ENCODE measurements around the gene PDGFC.
A peak's percentile ranks its signal among the peaks of the same experiment; 100 is the strongest.

Gene PDGFC

DNA sequence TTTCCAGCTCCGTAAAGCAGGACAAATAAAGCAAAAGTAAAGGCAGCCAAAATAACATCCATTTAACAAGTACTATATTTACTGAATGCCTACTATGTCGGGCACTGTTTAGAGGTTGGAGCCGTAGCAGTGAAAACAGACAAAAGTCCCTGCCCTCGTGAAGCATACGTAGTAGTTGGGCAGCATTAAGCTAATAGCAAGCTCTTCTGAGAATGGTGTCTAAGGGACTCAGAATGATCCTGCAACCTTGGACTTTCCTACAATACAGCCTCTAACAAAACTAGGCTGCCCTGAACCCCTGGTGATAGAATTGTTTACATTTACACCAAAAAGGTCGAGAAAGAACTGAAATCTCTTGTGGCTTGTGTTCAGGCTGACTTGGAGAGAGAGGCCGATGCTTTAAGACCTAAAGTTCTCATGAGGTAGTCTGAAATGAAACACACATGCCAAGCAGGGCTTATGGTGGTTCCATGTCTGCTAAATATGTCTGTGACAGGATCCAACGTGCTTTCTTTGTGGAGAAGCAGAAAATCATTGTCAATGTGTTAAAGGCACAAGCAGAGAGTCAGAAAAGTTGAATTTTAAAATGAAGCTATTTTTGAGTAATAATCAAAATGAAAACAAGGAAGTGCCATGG is 898 bp upstream of the PDGFC start:
- DNase-seq (ENCODE audit: low read depth): no peak

DNA sequence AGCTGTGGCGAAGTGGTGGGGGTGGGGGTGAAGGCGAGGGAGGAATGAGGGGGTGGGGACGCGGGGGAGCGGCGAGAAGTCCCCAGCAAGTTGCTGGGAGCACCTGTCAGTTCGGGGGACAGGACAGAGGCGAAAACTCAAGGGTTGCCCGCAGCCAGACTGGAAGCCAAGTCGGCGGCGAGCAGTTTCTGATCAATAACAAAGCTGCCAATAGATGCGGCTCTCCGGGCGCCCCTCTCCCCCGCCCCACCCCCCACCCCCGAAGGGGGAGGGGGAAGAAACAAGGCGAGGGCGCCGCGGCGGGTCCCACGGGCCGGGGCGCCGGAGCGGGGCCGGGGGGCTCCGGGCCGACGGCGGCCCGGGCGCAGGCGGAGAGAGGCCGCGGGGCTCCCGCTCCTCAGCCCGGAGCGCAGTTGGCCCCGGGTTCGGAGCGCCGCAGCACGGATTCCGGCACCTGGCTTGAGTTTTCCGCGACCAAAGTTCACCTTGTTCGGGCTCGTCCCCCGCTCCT is 379 bp downstream of the PDGFC start:
- DNase-seq (ENCODE audit: low read depth): no peak

DNA sequence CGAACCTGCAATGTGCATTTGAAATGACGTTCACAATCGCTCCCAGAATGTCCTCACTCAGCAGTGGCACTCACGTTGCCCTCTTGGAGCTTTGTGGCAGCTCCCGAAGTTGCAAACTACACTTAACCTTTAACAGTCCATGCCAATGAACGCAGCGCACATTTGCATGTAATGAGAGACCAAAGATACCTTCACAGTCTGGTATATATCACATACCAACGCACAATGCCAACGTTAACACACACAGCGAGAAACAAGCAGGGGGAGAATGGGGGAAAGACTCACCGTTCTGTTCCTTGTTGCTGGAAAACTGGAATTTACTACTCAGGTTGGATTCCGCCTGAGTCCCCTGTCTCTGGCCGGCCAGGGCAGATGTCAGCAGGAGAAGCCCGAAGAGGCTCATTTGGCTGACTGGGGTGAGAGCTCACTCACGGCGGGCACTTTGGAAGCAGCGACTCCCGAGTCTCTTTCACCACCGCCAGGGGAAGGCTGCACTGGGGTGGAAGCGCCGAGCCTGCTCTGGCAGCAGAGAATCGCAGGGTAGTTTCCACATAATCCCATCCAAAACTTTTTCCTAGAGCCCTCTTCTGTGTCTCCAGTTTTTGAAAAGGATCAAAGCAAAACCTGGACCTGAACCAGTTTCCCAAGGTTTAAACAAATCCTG is 966 bp downstream of the PDGFC start:
- DNase-seq (ENCODE audit: low read depth): no peak

DNA sequence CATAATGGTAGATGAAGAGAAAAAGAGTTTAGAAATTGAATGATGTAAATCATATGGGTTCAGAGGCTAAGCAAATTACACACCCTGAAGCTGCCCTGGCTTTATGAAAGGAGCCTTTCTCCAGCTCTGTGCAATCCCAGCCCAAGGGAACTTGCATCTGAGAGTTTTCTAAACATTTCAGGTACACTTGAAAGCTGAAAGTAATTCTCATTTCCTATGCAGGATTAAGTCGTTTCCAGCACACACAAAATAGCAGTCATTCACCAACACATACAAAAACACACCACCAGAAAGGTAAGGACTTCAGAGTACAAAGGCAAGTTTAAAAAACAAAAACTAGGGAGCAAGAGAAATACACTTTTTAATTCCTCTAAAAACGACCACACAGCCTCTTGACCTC is 1.7 kb downstream of the PDGFC start:
- DNase-seq (ENCODE audit: low read depth): no peak

DNA sequence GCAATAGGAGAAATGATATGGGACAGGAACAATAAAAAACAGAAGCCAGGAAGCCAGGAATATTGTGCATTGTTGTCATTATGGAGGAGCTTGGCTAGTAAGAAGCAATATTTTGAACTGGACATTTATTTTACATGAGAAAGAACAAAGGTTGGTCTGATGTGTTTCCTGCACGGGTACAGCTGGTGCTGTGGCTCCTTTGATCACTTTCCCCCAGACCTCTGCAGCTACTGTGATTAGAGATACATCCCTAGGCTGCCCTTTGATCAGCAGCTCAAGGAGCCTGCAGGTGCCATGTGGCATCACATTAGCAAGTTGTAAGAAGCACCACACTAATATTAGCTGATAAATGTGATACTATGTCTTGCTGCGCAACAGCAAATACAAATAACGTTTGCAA is 2.5 kb downstream of the PDGFC start:
- no peak for DNase-seq (ENCODE audit: low read depth)

DNA sequence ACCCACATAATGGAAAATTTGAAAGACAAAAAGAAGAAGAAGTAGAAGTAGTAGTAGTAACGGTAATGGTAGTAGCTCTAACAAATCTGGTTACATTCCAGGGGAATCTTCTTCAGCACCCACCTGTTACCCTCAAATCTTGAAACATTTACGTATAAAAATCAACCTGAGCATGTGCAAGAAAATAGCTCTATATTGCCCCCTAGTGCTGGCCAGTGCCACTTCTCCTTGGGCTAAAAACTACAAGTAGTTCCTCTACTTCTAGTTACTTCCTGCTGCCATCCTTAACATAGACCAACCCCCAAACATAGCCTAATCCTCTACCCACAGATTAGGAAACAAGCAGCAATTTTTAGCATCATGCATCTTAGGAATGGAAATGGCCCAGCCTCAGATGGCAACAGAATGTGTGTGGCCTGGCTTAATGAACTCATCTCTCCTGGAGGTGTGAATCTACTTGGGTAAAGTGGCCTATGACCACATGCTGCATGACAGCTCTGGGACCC is 3.1 kb downstream of the PDGFC start:
- DNase-seq (ENCODE audit: low read depth): peak; percentile 63

DNA sequence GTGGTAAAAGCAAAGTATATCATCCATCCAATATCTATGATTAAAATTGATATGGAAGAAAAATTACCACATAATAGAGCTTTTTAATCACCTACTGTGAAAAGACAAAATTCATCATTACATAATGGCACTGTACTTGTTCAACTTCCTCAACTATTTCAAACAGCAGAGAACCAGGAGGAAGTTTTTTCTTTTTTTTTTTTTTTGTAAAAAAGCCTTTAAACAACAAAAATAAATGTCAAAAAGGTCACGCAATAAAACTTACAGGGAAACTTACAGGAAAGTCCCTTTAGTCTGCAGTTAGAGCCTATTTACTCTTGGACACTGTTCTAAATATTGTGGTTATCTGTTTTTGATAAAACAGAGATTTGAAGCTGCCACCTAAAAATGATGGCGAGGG is 4.8 kb downstream of the PDGFC start:
- no peak for DNase-seq (ENCODE audit: low read depth)

DNA sequence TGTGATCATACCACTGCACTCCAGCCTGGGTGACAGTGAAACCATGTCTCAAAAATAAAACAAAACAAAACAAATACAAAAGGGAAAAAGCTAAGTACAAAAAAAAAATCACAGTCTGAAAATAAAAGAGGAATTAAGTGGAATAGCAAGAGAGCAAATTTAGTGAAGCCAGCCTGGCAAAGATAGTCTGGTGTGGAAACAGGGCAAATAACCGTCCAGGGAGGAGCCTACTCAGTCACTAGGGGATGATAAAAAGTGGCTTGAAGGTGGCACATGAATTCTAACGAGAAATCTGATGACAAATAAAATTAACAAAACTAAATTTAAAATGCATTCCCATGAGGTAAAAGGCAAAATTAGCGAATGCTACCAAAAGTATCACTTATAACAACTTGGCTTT is 8.2 kb downstream of the PDGFC start:
- no peak for DNase-seq (ENCODE audit: low read depth)

DNA sequence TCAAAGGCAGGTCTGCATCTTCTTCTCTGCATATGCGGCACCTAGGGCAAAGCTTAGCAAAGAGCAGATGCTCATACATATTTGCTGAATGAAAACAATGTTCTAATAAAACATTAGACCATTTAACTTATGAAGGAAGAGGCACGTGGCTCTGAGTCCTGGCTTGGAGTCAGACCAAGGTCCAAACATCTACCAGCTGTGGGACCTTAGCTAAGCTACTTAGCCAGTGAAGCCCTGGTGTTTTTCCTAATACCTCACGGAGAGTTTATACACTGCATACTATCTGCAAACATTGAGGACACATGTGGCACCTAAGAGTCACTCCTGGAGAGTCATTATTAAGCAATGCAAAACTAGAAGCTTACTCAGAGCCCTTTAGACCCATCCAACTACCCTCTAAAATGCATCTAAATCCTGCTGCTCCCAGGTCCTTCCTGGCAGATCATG is 9.0 kb downstream of the PDGFC start:
- no peak for DNase-seq (ENCODE audit: low read depth)

DNA sequence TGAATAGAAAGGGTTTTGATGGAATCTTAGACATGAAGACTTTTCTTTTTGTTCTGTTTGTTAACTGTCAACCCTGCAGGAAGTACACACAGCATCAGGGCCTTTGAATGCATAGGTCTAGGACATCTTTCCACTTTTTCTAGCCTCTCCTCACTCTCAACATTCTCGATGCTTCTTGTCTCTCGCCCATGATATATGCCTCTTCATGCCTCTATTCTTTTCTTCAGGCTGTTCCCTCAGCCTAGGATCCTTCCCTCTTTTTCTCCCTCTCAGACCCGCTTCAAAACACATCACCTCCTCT is 9.6 kb downstream of the PDGFC start:
- DNase-seq (ENCODE audit: low read depth): no peak

DNA sequence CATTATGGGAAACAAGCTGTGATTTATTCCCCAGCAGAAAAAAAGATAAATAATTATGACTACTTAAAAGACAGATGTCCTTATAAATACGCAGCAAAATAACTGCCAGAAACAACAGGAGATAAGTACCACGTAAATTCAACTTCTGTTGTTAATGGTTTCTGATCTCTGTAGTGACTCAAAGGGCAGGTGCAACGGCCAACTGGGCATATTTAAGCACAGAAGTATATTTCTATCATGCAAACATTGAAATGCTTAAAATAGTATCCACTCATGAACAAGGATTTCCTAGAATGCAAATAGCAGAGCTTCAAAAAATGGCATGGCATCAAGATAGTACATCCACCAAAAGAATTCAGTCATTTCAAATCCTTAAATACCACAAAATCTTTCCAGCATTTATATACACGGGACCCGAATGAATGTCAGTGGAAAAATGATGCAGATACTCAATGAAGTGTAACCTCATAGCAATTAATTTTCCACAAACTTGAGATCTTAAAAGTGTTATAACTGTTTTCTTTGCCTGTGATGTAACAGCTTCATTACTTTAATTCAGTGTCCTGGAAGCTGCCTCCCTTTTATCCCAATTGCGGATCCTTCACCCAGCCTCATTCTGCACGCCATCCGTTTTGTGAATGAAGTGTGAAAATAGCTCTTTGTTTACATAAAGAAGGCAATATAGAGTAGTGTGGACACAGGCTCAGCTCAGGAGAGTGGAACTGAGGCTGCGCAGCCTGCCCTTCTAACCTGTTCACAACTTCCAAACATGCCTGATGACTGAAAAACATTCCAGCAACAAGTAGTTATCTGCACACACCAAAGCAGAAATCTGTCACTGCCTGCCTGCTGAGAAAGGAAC is 10.2 kb downstream of the PDGFC start:
- no peak for DNase-seq (ENCODE audit: low read depth)

DNA sequence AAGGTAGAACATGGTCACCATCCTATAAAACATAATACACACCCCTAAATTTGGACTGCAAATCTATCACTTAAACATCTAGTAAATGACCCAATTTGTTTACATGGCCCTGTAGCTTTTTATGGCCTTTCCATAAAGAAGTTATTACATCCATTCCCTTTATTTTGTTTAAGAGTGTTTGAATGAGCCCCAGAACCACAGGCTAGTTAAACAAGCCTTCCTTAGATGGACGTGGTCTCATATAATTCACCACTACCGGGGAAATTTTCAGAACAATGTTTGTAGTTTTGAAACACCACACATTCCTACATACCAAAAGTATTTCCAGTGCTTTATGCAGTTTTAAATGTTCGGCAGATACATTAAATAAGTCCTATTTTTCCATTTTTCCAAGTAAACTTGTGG is 12.3 kb downstream of the PDGFC start:
- no peak for DNase-seq (ENCODE audit: low read depth)

DNA sequence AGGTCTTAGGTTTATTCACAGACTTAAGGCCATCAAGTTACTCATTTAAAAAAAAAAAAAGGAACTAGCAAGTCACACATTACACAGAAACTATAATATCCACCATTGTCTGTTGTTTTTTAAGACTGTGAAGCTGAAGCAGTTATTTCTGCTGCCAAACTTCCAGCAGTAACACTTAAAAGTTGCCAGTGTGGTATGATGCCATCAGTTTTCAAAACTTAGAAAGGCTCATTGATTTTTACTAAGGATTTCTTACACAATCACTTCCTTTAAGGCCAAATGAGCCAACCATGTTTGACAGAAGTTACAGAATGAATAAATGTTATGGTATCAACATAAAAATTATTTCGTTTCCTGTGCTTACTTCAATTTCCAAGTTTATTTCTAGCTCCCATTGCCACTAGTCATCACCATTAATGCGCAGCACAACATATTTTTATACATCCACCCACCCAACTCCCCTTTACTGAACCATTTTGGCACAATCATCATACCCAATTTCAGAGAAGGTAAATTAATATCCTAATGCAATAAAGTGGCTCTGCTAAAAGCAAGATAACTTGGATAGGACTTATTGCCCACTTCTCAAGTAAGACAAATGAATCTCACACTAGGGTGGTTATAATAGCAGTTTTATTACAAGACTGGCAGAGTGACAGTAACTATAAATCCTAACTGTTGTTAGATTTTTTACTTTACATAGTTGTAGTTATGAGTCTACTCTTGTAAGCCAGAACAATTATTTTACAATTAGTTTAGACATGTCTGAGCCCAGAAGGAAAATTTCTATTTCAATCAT is 13.1 kb downstream of the PDGFC start:
- no peak for DNase-seq (ENCODE audit: low read depth)

DNA sequence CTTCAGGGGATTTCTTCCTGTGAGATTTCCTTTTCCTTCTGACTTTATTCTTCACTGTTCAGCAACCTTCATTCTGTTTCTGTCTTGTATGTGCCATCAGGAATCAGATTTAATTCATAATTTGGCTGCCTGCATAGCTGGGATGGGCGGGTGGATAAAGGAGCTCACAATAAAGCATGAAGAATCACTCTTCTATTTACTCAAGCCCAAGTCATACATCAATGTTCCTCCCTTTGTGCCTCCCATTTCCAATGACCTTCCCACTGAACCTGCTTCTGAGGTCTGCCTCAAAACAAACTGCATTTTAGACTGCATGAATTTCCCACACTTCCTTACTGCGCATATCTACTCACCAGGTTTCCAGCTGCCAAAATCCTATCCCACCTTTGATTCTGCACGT is 14.0 kb downstream of the PDGFC start:
- DNase-seq (ENCODE audit: low read depth): no peak

DNA sequence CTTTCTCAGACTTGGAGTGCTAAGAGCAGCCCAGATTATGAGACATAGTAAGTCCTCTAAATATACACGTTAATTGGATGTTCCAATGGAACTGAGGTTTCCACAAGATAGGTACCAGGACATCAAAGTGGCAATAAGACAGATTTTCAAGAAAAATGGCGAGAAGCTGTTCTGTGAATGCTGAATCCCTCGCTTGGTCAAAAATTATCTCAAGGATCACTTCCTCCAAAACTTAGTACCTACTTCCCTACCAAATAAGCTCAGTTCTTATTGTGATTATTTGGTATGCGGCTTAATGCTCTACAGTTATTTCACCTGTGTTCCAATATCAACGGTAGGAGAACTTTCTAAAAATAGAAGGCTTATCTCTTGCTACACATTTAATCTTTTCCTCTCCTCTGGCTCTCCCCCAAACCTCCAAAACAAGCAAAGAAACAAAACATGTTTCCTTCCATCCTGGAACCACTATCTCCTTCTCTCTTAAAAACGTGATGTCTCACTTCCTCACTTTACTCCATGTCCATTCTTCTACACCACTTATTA is 14.7 kb downstream of the PDGFC start:
- no peak for DNase-seq (ENCODE audit: low read depth)

DNA sequence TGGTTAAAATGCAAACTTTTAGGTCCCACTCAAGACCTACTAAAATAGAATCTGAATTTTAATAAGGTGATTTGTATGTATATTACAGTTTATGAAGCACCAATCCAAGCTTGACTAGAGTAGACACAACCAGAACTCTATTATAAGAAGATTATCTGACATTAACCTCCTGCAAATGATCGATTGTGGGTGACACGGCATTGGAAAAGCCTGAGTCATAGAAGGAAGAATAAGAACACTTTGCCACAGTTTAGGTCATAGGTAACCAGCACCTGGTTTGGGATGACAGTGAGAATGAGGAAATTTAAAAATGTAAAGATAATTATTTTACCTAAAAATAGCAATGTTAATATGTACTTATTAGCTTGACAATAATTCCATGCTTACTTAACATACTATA is 15.2 kb downstream of the PDGFC start:
- no peak for DNase-seq (ENCODE audit: low read depth)

DNA sequence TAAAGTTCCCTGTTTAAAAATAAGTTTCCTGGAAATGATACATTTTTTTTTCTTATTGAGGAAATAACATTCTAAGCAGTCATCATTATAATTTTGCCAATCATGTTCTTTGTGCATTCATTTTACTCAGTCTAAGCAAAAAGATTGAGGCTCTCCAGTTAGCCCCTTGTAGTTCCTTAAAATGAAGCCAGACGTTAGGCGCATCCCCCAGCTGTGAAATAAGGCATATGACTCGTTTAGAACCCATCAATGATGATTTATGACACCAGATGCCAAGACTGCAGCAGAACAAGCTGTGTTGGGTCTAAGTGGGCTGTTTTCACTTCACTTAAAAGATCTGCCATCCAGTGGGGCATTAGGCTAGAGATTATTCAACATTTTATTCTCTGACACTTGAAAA is 17.0 kb downstream of the PDGFC start:
- no peak for DNase-seq (ENCODE audit: low read depth)

DNA sequence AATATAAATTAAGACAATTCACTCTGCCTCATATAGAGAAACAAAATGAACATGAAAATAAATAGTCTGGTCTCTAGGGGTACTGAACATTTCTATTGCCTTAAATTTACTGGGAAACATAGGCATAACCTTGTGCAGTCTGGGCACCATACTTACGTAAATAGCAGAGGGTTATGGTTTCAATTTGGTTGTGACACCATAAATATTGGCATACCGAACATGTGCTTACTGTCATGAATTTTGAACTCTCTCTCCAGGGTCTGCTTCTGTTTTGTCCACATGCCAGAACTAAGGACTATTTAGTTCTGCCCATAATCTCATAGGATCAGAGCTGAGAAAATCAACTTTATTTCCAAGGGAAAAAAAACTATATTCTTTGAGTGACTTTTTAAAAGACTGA is 17.6 kb downstream of the PDGFC start:
- no peak for DNase-seq (ENCODE audit: low read depth)

DNA sequence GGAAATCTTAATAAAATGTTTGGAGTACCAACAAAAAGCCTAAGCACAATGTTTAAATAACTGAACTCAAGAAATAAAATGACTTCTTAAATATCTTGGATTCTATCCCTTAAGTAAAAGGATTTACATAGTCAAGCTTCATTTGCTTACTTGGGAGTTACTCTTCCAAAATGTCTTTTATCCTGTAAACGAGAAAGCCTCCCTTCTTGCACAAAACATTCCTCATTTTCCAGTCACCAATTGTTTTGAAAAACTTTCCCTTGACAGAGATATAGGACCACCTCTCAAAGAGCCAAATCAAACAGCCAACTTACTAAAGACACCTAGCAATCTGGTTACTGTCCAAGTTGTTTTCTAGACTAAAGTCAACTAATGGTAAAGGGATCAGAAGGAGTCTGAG is 18.6 kb downstream of the PDGFC start:
- no peak for DNase-seq (ENCODE audit: low read depth)

DNA sequence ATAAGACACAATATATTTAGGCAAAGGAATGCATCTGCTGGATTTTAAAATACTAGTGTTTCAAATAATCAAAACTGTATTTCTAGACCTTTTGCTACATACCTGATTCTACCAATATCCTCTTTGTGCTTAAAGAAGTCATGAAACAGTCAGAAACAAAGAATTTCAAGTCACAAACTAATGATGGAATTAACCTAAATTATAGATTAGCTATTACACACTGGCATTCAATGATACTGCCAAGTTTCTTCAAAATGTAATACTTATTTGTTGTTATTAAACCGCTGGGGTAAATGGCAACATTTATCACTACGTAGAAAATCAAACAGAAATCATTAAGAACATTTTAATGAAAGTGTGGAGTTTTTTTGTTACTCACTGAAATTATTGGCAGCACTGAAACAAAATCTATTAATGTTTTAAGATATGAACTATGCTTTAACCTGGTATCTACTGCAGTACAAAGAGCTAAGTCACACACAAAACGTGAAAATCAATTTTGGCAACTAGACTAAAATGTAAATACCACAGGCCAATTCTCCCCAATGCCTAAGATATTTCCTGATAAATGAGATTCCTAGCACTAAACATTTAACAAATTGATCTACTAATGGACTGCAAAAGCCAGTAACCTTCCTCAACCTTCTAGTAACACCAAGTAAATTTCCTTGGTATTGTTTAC is 19.4 kb downstream of the PDGFC start:
- no peak for DNase-seq (ENCODE audit: low read depth)

DNA sequence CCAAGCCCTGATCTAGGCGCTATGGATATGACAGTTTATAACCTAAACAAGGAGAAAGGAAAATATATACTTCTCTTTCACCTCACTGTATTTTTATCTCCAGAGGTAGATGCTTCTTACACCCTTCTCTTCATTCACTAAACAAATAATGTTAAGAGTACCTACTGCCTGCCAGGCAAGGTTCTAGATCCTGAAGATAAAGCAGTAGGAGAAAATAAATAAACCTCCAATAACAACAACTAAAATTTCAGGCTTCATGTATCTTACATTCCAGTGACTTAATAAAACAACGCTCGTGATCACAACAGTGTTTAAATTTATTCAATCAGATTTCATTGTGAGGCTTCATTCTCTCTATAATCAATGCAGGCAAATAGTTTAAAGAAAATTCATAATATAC is 20.7 kb downstream of the PDGFC start:
- no peak for DNase-seq (ENCODE audit: low read depth)

Measured in CMK (cell line).